Endothelial cell of umbilical vein (primary cell): Measurements from ENCODE around the gene ZNF629.

Experiments
- CTCF ChIP-seq, 2 donors: IDR thresholded peaks; 1 replicate in 1 of 2; 2 replicates in 1 of 2; pipeline ENCODE4 v1.5.1; 2011; ENCODE audit warnings: low read length in 2 of 2, mild to moderate bottlenecking in 2 of 2, moderate library complexity in 2 of 2, control low read depth in 1 of 2, inconsistent platforms in 1 of 2, low read depth in 1 of 2; ENCODE audit not compliant: insufficient read depth in 1 of 2; ENCODE audit errors: extremely low read depth in 1 of 2
- EZH2 ChIP-seq: IDR thresholded peaks from 2 replicates; pipeline ENCODE4 v1.6.1; 2012; ENCODE audit warnings: borderline replicate concordance, low read depth, mild to moderate bottlenecking, moderate library complexity, low read length, inconsistent platforms; ENCODE audit not compliant: severe bottlenecking
- JUN ChIP-seq: IDR thresholded peaks from 2 replicates; pipeline ENCODE4 v1.6.1; 2011; ENCODE audit warnings: borderline replicate concordance, low read depth; ENCODE audit not compliant: insufficient read length, insufficient read depth
- MAX ChIP-seq: IDR thresholded peaks from 2 replicates; pipeline ENCODE4 v1.6.1; 2011; ENCODE audit not compliant: insufficient read depth, insufficient read length
- MYC ChIP-seq: IDR thresholded peaks from one replicate; pipeline ENCODE4 v1.6.1; 2011; ENCODE audit warnings: mild to moderate bottlenecking, low read depth, low read length
- POLR2A ChIP-seq: IDR thresholded peaks from 2 replicates; pipeline ENCODE4 v1.6.1; 2012; ENCODE audit warnings: low read depth, mild to moderate bottlenecking, control low read depth, low read length

- TF ChIP-seq MAX (no peak), CTCF (IDR thresholded peaks at IDR 0.05; ENCODE audit: extremely low read depth in 1 of 2, insufficient read depth in 1 of 2, low read depth in 1 of 2, low read length in 2 of 2) (no peak), EZH2 (no peak), POLR2A (peak; percentile 28), JUN (no peak), MYC (no peak)
Measured at GRCh38 chr16:30777591-30778297, 9.3 kb downstream of the ZNF629 start.
